ENCODE measurements around the gene RAPGEF4. TPM values are rescaled to one million over a fixed set of nuclear protein-coding genes. Genes with fewer than 3 reads are reported as not detected.

RAPGEF4 gene
- total and polyA plus RNA-seq, 2 of the 8 experiments (the other 6 are each of a cell fraction or from before 2014, with no cell fraction given) = 1.2 to 2.6 TPM

GRCh38 chr2:172749388-172749787, 13.7 kb downstream of the RAPGEF4 start (continued):
- TF ChIP-seq CREB1 (IDR thresholded peaks at IDR 0.05) = no peak
- TF ChIP-seq HDAC2 (IDR thresholded peaks at IDR 0.05; ENCODE audit: borderline replicate concordance in 1 of 2, low read depth in 2 of 2, low read length in 2 of 2) = no peak
- TF ChIP-seq FOSL1 (IDR thresholded peaks at IDR 0.05; ENCODE audit: insufficient read depth, low read depth, low read length) = no peak
- no peak for TF ChIP-seq POU5F1 (IDR thresholded peaks at IDR 0.05; ENCODE audit: low read depth, low read length)
- TF ChIP-seq CTBP2 (IDR thresholded peaks at IDR 0.05; ENCODE audit: borderline replicate concordance, insufficient read depth, insufficient read length, low read length) = no peak
- TF ChIP-seq NANOG (IDR thresholded peaks at IDR 0.05; ENCODE audit: insufficient read depth, low read depth, low read length, poor library complexity, severe bottlenecking) = no peak

Measured in H1 (cell line).